WTC11 (cell line): ENCODE results near the gene TNFRSF13B.

Experiments used
- ELF4 ChIP-seq: sonication (generic); formaldehyde crosslinking; IDR thresholded peaks from 2 replicates; pipeline ENCODE4 v1.8.1; 2022; ENCODE audit warnings: low read depth, mild to moderate bottlenecking, moderate library complexity, missing genetic modification reagents
- GABPB1 ChIP-seq: sonication (generic); formaldehyde crosslinking; IDR thresholded peaks from 2 replicates; pipeline ENCODE4 v1.8.1; 2023; ENCODE audit warnings: mild to moderate bottlenecking, missing genetic modification reagents
- JUN ChIP-seq: sonication (generic); formaldehyde crosslinking; IDR thresholded peaks from 2 replicates; pipeline ENCODE4 v1.8.0; 2023; ENCODE audit warnings: mild to moderate bottlenecking, missing genetic modification reagents
- MYBL2 ChIP-seq: sonication (generic); formaldehyde crosslinking; IDR thresholded peaks from 2 replicates; pipeline ENCODE4 v1.8.1; 2023; ENCODE audit warnings: mild to moderate bottlenecking, moderate library complexity, missing genetic modification reagents
- NR2C2 ChIP-seq: sonication (generic); formaldehyde crosslinking; IDR thresholded peaks from 2 replicates; pipeline ENCODE4 v1.8.0; 2022; ENCODE audit warnings: mild to moderate bottlenecking, missing genetic modification reagents
- TP53 ChIP-seq: sonication (generic); formaldehyde crosslinking; IDR thresholded peaks from 2 replicates; pipeline ENCODE4 v1.8.1; 2023; ENCODE audit warnings: mild to moderate bottlenecking, missing genetic modification reagents
- TF ChIP-seq, protein P1 (sequence below): fragments of 200-600 bp; IDR thresholded peaks from 2 replicates; pipeline ENCODE4 v1.8.0; 2022; ENCODE audit warnings: antibody characterized with exemption
- TF ChIP-seq, protein P2 (sequence below): sonication (generic); formaldehyde crosslinking; IDR thresholded peaks from 2 replicates; pipeline ENCODE4 v1.8.1; 2022; ENCODE audit warnings: low read depth, mild to moderate bottlenecking, moderate library complexity, missing genetic modification reagents, borderline replicate concordance
- TF ChIP-seq, protein P3 (sequence below): sonication (generic); formaldehyde crosslinking; IDR thresholded peaks from 2 replicates; pipeline ENCODE4 v1.8.0; 2023; ENCODE audit warnings: missing genetic modification reagents

DNA sequence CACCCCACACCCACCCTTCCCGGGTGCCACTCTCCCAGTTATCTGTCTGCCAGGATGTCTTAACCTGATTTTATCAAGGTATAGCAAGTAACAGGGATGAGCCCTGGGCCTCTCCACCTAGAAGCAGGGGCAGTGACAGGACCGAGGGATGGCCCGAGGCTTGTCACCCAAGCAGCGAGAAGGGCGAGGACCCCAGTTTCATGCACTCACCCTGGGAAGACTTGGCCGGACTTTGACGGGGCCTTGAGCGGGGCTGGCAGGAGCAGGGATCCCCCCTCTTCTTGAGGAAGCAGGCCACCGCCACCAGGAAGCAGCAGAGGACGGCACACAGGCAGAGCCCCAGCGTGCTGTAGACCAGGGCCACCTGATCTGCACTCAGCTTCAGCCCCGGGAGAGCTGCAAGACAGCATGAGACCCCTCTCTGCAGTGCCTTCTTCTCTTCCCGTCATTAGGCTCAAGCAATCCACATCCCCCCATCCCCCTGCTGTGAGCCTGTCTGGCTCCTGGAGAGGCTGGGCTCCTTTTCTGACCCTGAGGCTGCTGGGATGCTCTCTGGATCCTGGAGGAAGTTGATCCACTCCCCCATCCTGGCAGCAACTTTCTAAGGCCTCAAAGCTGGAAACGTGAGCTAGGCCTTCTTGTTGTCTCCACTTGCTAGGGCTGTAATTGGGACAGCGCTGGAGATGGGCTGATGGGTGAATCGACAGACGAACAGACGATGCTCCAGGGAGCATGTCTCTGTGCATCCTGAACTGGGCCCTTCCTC lies 31.6 kb downstream of the TNFRSF13B start:
- TF ChIP-seq, protein P1, sequence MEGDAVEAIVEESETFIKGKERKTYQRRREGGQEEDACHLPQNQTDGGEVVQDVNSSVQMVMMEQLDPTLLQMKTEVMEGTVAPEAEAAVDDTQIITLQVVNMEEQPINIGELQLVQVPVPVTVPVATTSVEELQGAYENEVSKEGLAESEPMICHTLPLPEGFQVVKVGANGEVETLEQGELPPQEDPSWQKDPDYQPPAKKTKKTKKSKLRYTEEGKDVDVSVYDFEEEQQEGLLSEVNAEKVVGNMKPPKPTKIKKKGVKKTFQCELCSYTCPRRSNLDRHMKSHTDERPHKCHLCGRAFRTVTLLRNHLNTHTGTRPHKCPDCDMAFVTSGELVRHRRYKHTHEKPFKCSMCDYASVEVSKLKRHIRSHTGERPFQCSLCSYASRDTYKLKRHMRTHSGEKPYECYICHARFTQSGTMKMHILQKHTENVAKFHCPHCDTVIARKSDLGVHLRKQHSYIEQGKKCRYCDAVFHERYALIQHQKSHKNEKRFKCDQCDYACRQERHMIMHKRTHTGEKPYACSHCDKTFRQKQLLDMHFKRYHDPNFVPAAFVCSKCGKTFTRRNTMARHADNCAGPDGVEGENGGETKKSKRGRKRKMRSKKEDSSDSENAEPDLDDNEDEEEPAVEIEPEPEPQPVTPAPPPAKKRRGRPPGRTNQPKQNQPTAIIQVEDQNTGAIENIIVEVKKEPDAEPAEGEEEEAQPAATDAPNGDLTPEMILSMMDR = no peak
- TF ChIP-seq MYBL2 = no peak
- TF ChIP-seq JUN (CRISPR knock-in tag) = no peak
- no peak for TF ChIP-seq ELF4
- TF ChIP-seq, protein P2, sequence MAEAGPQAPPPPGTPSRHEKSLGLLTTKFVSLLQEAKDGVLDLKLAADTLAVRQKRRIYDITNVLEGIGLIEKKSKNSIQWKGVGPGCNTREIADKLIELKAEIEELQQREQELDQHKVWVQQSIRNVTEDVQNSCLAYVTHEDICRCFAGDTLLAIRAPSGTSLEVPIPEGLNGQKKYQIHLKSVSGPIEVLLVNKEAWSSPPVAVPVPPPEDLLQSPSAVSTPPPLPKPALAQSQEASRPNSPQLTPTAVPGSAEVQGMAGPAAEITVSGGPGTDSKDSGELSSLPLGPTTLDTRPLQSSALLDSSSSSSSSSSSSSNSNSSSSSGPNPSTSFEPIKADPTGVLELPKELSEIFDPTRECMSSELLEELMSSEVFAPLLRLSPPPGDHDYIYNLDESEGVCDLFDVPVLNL = no peak
- TF ChIP-seq, protein P3, sequence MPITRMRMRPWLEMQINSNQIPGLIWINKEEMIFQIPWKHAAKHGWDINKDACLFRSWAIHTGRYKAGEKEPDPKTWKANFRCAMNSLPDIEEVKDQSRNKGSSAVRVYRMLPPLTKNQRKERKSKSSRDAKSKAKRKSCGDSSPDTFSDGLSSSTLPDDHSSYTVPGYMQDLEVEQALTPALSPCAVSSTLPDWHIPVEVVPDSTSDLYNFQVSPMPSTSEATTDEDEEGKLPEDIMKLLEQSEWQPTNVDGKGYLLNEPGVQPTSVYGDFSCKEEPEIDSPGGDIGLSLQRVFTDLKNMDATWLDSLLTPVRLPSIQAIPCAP (CRISPR knock-in tag) = no peak
- TF ChIP-seq TP53 (CRISPR knock-in tag) = no peak
- no peak for TF ChIP-seq GABPB1 (CRISPR knock-in tag)
- no peak for TF ChIP-seq NR2C2 (CRISPR knock-in tag)
